Stimulated activated naive B cell treated with anti-CD40 and anti-IgM and Interleukin-4, amounts not matched to agents 10 μg/mL and 1 μg/mL and 100 μg/mL, for 72 hours (primary cell): ENCODE measurements around the gene ATP5PO.
A peak's percentile ranks its signal among the peaks of the same experiment; 100 is the strongest.

ENCODE experiments used
- ATAC-seq, 2 donors: fragments of 150-1000 bp; cut with Tn5 transposase; replicated peaks; 2 replicates each; pipeline ENCODE4 v1.10.0; 2021; ENCODE audit warnings: moderate library complexity in 1 of 2
- DNase-seq: peaks from one replicate; pipeline ENCODE4 v3.0.0; 2021
- H3K27ac Mint-ChIP-seq: one replicate; pipeline ENCODE4 v1.8.0; 2022; ENCODE audit warnings: mild to moderate bottlenecking, mixed read lengths
- H3K27me3 Mint-ChIP-seq, 2 donors: one replicate each; pipeline ENCODE4 v1.8.0; 2022; ENCODE audit warnings: mixed read lengths in 2 of 2
- H3K36me3 Mint-ChIP-seq, 2 donors: one replicate each; pipeline ENCODE4 v1.8.0; 2022; ENCODE audit warnings: mixed read lengths in 2 of 2, mild to moderate bottlenecking in 1 of 2
- H3K4me1 Mint-ChIP-seq, 2 donors: one replicate each; pipeline ENCODE4 v1.8.0; 2022; ENCODE audit warnings: mixed read lengths in 2 of 2, mild to moderate bottlenecking in 1 of 2
- H3K4me3 Mint-ChIP-seq, 2 donors: one replicate each; pipeline ENCODE4 v1.8.0; 2022; ENCODE audit warnings: mild to moderate bottlenecking in 2 of 2, mixed read lengths in 2 of 2, moderate library complexity in 1 of 2
- H3K9me3 Mint-ChIP-seq, 2 donors: one replicate each; pipeline ENCODE4 v1.8.0; 2022; ENCODE audit warnings: mixed read lengths in 2 of 2, mild to moderate bottlenecking in 1 of 2

The ATP5PO gene

GRCh38 chr21:33899199-33899598, 16.4 kb downstream of the ATP5PO start:
- no peak for DNase-seq
- Mint-ChIP-seq H3K36me3 (peaks cover 28 to 35% of the 10 kb centered on the region in 2 donors), H3K4me3 (no peak overlapping the region), H3K27me3 (peaks cover 10 to 12% of the 10 kb centered on the region in 2 donors), H3K9me3 (no peaks in the 10 kb centered on the region), H3K4me1 (peaks cover 9% of the 10 kb centered on the region in 2 donors), H3K27ac (no peak overlapping the region)
- ATAC-seq, result no peak

- Mint-ChIP-seq H3K27me3 (peaks cover 10 to 12% of the 10 kb centered on the region in 2 donors), H3K4me1 (peaks cover 9% of the 10 kb centered on the region in 2 donors), H3K27ac (no peak overlapping the region), H3K36me3 (peaks cover 25 to 30% of the 10 kb centered on the region in 2 donors), H3K4me3 (no peak overlapping the region), H3K9me3 (no peaks in the 10 kb centered on the region)
- DNase-seq, result no peak
- no peak for ATAC-seq
Measured at GRCh38 chr21:33898586-33898985, 17.0 kb downstream of the ATP5PO start.

- ATAC-seq (no peak), DNase-seq (no peak)
- peaks cover 10 to 12% of the 10 kb centered on the region in 2 donors for H3K27me3 Mint-ChIP-seq
- no peak overlapping the region for H3K27ac Mint-ChIP-seq
- H3K4me1 Mint-ChIP-seq, result peaks cover 9% of the 10 kb centered on the region in 2 donors
- no peaks in the 10 kb centered on the region for H3K9me3 Mint-ChIP-seq
- H3K4me3 Mint-ChIP-seq, result no peak overlapping the region
- peaks cover 21 to 23% of the 10 kb centered on the region in 2 donors for H3K36me3 Mint-ChIP-seq
Measured at GRCh38 chr21:33897739-33898138, 17.9 kb downstream of the ATP5PO start.

GRCh38 chr21:33897098-33897497, 18.5 kb downstream of the ATP5PO start:
- no peaks in the 10 kb centered on the region for H3K9me3 Mint-ChIP-seq
- peaks cover 14 to 17% of the 10 kb centered on the region in 2 donors for H3K36me3 Mint-ChIP-seq
- DNase-seq, result no peak
- H3K27ac Mint-ChIP-seq, result no peak overlapping the region
- no peak for ATAC-seq
- peaks cover 9% of the 10 kb centered on the region in 2 donors for H3K4me1 Mint-ChIP-seq
- H3K4me3 Mint-ChIP-seq, result no peak overlapping the region
- H3K27me3 Mint-ChIP-seq, result peaks cover 10 to 12% of the 10 kb centered on the region in 2 donors

- Mint-ChIP-seq H3K4me1 (peaks cover 9% of the 10 kb centered on the region in 2 donors), H3K36me3 (peaks cover 10 to 15% of the 10 kb centered on the region in 2 donors), H3K27ac (no peak overlapping the region), H3K9me3 (no peaks in the 10 kb centered on the region), H3K4me3 (no peak overlapping the region), H3K27me3 (peaks cover 10 to 12% of the 10 kb centered on the region in 2 donors)
- DNase-seq (no peak), ATAC-seq (no peak)
Measured at GRCh38 chr21:33896691-33897090, 18.9 kb downstream of the ATP5PO start.

GRCh38 chr21:33895356-33895755, 20.2 kb downstream of the ATP5PO start:
- peak overlapping the region in 1 of 2 donors; percentile 79 for H3K4me3 Mint-ChIP-seq
- H3K27me3 Mint-ChIP-seq, result peaks cover 16% of the 10 kb centered on the region in 2 donors
- ATAC-seq (no peak), DNase-seq (no peak)
- peaks cover 9% of the 10 kb centered on the region in 2 donors for H3K4me1 Mint-ChIP-seq
- no peaks in the 10 kb centered on the region for H3K9me3 Mint-ChIP-seq
- H3K36me3 Mint-ChIP-seq, result peaks cover 5 to 10% of the 10 kb centered on the region in 2 donors
- H3K27ac Mint-ChIP-seq, result no peak overlapping the region

GRCh38 chr21:33894736-33895288, 20.8 kb downstream of the ATP5PO start:
- Mint-ChIP-seq H3K27me3 (peaks cover 16% of the 10 kb centered on the region in 2 donors), H3K36me3 (peaks cover 4 to 9% of the 10 kb centered on the region in 2 donors), H3K27ac (no peak overlapping the region), H3K4me1 (peaks cover 9% of the 10 kb centered on the region in 2 donors), H3K4me3 (peak overlapping the region; percentile 30 to 79), H3K9me3 (no peaks in the 10 kb centered on the region)
- DNase-seq (peak; percentile 40), ATAC-seq (peak; percentile 90 to 93)

GRCh38 chr21:33893917-33894316, 21.7 kb downstream of the ATP5PO start:
- Mint-ChIP-seq H3K27me3 (peaks cover 16% of the 10 kb centered on the region in 2 donors), H3K9me3 (no peaks in the 10 kb centered on the region), H3K36me3 (peaks cover 0 to 3% of the 10 kb centered on the region in 2 donors), H3K4me3 (no peak overlapping the region), H3K27ac (no peak overlapping the region), H3K4me1 (peaks cover 9% of the 10 kb centered on the region in 2 donors)
- ATAC-seq, result no peak
- no peak for DNase-seq

GRCh38 chr21:33892853-33893252, 22.8 kb downstream of the ATP5PO start:
- no peak overlapping the region for H3K4me3 Mint-ChIP-seq
- peaks cover 9% of the 10 kb centered on the region in 2 donors for H3K4me1 Mint-ChIP-seq

GRCh38 chr21:33890187-33890586, 25.4 kb downstream of the ATP5PO start:
- ATAC-seq (no peak), DNase-seq (no peak)
- Mint-ChIP-seq H3K9me3 (no peaks in the 10 kb centered on the region), H3K36me3 (peaks cover 0 to 3% of the 10 kb centered on the region in 2 donors), H3K27ac (no peak overlapping the region), H3K27me3 (peaks cover 12 to 16% of the 10 kb centered on the region in 2 donors), H3K4me1 (peaks cover 7 to 8% of the 10 kb centered on the region in 2 donors), H3K4me3 (no peak overlapping the region)

More at GRCh38 chr21:33892853-33893252, 22.8 kb downstream of the ATP5PO start:
- ATAC-seq (no peak), DNase-seq (no peak)
- Mint-ChIP-seq H3K36me3 (peaks cover 0 to 3% of the 10 kb centered on the region in 2 donors), H3K27ac (no peak overlapping the region), H3K9me3 (no peaks in the 10 kb centered on the region), H3K27me3 (peaks cover 16% of the 10 kb centered on the region in 2 donors)

GRCh38 chr21:33886321-33886720, 29.3 kb downstream of the ATP5PO start:
- Mint-ChIP-seq H3K4me1 (no peaks in the 10 kb centered on the region), H3K27ac (no peak overlapping the region), H3K9me3 (no peaks in the 10 kb centered on the region), H3K27me3 (peaks cover 13 to 19% of the 10 kb centered on the region in 2 donors), H3K36me3 (no peaks in the 10 kb centered on the region), H3K4me3 (no peak overlapping the region)
- no peak for DNase-seq
- ATAC-seq, result no peak

- Mint-ChIP-seq H3K4me3 (no peak overlapping the region), H3K9me3 (no peaks in the 10 kb centered on the region), H3K4me1 (no peaks in the 10 kb centered on the region), H3K27ac (no peak overlapping the region), H3K27me3 (peaks cover 9 to 13% of the 10 kb centered on the region in 2 donors), H3K36me3 (no peaks in the 10 kb centered on the region)
- DNase-seq (no peak), ATAC-seq (no peak)
Measured at GRCh38 chr21:33885172-33885514, 30.5 kb downstream of the ATP5PO start.

GRCh38 chr21:33884376-33885171, 31.0 kb downstream of the ATP5PO start:
- Mint-ChIP-seq H3K27me3 (peaks cover 9 to 13% of the 10 kb centered on the region in 2 donors), H3K4me1 (no peaks in the 10 kb centered on the region), H3K27ac (no peak overlapping the region), H3K4me3 (no peak overlapping the region), H3K36me3 (no peaks in the 10 kb centered on the region), H3K9me3 (no peaks in the 10 kb centered on the region)
- ATAC-seq, result no peak
- no peak for DNase-seq

GRCh38 chr21:33883118-33883517, 32.5 kb downstream of the ATP5PO start:
- Mint-ChIP-seq H3K4me1 (no peaks in the 10 kb centered on the region), H3K4me3 (no peak overlapping the region), H3K9me3 (no peaks in the 10 kb centered on the region), H3K27ac (no peak overlapping the region), H3K36me3 (no peaks in the 10 kb centered on the region), H3K27me3 (peaks cover 11 to 17% of the 10 kb centered on the region in 2 donors)
- DNase-seq (no peak), ATAC-seq (no peak)
